KBM-7 (cell line): ENCODE measurements around the gene UROC1.

ENCODE experiments used
- DNase-seq: peaks from one replicate; pipeline ENCODE4 v3.0.0-alpha.2; 2015
- in situ Hi-C: fragments of 300-500 bp; cut with MboI; formaldehyde crosslinking; loops from 2 replicates; pipeline ENCODE4 v1.14.3; 2020; ENCODE audit warnings: low sequenced_read_pairs, low pct_unique_long_range_greater_than_20kb, mixed read lengths

Gene UROC1

DNA sequence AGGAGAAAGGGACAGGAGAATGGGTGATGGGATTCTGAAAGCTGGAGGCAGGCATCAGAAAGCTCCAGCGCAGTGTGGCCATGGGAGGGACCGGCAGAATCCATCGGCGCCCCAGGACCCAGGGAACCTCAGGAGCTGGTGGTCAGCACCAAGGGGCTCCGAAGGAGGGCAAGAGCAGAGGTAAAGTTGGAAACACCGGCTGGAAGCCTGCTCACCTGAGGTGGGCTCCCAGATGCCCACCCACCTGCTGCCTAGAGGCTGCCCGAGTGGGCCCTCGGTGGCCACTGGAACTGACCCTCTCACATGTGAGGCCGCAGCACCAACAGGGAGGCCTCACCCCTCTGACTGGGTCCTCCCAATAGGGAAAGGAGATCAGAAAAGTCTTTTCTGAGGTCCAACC, 31.6 kb downstream of the UROC1 start:
- no peak for DNase-seq
- in situ Hi-C loops: no loop called here

DNA sequence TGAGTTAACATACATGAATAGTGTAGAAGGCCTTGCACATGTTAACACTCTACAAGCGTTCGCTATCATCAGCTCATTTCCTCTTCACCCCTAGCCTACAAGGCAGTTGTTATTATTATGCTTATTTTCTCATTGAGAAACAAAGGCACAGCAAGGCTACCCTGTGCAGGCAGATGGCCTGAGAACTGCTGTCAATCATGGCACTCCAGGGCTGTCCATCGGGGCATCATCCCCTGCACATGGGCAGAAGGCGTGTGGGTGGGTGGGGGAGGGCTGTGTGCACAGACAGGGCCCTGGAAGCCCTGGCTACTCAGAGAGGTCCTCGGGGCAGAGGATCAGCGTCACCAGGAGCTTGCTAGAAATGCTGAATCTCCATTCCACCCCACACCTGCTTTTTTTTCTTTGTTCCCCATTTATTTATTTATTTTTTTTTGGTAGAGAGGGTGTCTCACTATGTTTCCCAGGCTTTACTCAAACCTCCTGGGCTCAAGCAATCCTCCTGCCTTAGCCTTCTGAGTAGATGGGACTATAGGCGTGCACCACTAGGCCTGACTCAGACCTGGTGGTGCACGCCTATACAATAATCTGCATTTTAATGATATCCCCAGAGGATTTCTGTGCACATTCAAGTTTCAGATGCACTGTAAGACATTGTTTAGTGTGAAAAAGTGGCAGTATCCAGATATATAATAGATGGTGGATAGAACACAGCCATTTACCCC, 32.2 kb downstream of the UROC1 start:
- no peak for DNase-seq
- in situ Hi-C loops: no loop called here

DNA sequence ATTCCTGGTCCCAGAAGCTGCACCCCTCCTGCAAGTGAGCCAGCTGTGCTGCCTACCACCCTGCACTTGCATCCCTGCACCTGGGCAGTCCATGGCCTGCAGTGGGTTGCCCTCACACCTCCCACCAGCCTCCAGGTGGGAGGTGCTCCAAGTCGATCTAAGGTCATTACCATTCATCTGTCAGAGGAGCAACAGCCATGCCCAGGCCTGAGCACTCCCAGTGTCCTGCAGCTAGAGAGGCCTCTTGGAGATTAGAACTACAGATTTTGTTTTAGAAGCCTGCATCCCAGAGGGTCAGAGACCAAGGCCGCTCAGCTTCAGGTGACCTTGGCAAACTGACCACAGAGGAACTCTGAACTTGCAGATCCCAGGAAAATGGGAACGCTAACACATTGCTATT, 32.9 kb downstream of the UROC1 start:
- in situ Hi-C loops: no loop called here
- DNase-seq: no peak

- DNase-seq: no peak
- in situ Hi-C loops: no loop called here
These were observed 33.4 kb downstream of the UROC1 start for GRCh38 chr3:126484148-126484547.

GRCh38 chr3:126483321-126483761, 34.2 kb downstream of the UROC1 start:
- DNase-seq: no peak
- in situ Hi-C loops: no loop called here

GRCh38 chr3:126482503-126483255, 34.9 kb downstream of the UROC1 start:
- in situ Hi-C loops: no loop called here
- DNase-seq: no peak

DNA sequence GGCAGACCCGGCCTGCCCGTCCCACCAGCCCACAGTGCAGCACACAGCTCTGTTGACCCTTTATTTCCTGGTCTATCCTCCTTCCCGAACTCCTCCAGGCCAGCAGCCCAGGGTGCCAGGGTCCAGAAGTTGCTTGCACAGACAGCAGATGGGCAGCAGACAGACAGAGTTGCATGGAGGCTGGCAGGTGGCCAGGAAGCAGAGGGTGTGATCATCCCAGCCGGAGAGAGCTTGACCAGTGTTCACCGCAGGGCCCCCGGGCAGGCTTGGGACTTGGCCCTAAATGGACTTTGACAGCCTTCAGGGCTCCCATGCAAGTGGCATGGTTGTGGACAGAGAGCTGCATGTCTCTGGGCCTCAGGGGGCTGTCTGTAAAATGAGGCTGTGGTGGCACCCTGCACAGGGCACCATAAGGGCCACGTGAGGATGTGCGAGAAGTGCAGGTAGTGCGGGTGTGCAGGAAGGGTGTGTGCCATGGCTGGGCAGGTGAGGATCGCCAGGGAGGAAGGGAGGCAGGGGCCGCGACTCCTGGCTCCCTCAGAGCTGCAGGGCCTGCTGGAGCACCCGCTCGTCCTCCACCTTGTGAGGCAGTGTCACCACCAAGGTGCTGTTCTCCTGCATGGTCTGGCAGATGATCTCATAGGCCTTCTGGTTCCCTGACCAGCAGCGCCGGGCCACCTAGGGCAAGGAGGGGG, 35.6 kb downstream of the UROC1 start:
- DNase-seq: no peak

GRCh38 chr3:126480861-126481260, 36.7 kb downstream of the UROC1 start:
- in situ Hi-C loops: no loop called here
- DNase-seq: no peak

More for the DNA sequence above, 35.6 kb downstream of the UROC1 start:
- in situ Hi-C loops: no loop called here

DNA sequence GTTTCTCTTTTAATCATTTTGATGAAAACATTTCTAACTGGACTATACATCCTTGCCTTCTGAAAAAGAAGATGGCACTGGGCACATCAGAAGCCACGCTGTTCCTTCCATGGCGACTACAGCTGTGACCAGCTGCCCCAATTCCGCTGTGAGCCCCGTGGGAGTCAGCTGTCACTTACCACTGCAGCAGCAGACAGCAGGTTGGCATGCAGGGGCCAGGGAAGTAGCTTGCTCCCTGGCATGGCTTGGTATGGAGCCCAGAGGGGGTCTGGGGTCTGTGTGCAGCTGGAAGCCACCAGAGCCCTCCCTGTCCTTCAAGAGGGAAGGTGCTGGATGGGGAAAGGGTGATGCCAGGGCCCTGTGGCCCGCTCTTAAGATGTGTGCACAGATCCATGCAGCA, 37.4 kb downstream of the UROC1 start:
- in situ Hi-C loops: no loop called here
- no peak for DNase-seq

GRCh38 chr3:126479642-126480041, 37.9 kb downstream of the UROC1 start:
- DNase-seq: no peak
- in situ Hi-C loops: no loop called here

- in situ Hi-C loops: no loop called here
- DNase-seq: no peak
These were observed 38.8 kb downstream of the UROC1 start for GRCh38 chr3:126478581-126479310.

GRCh38 chr3:126477061-126477380, 40.6 kb downstream of the UROC1 start:
- in situ Hi-C loops: no loop called here
- DNase-seq: no peak

- in situ Hi-C loops: no loop called here
- DNase-seq: peak; percentile 68
These were observed 41.2 kb downstream of the UROC1 start for GRCh38 chr3:126476166-126477060.

DNA sequence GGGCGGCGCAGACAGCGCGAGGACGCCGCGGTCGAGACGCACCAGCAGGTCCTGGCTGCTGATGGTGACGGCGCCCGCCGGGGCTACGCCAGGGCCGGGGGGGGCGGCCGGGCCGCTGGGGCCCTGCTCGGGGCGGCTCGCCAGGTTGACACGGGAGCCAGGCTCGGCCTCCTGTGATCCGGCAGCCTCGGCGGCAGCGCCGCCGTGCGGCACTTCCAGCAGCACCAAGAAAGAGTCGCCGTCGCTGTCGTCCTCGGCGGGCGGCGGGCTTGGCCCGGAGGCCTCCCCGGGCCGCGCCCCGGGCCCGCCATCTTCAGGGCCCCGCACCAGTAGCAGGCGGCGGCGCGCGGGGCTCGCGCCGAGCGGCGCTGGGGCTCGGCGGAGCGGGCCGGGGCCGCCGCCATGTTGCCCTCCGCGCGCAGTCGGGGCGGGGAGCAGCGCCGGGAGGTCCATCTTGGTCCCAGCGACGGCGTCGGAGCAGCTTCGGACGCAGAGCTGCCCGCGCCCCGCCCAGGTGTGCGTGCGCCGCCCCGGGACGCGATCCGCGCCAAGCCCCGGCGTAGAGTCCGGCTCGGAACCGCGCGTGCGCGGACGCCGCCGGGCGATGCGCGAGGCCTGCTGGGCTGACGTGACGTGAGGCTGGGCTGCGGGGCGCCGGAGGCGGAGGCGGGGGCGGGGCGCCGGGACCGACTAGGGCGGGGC, 42.0 kb downstream of the UROC1 start, which contains the start of gene ZXDC:
Gene ZXDC (minus strand): TSS at position 479 of the 702 bp plus-strand sequence. CDS start 26 bp downstream, at position 453.
- peak; percentile 87 for DNase-seq
- in situ Hi-C loops: no loop called here

GRCh38 chr3:126474498-126475412, 42.8 kb downstream of the UROC1 start:
- DNase-seq: peak; percentile 51
- in situ Hi-C loops: no loop called here

DNA sequence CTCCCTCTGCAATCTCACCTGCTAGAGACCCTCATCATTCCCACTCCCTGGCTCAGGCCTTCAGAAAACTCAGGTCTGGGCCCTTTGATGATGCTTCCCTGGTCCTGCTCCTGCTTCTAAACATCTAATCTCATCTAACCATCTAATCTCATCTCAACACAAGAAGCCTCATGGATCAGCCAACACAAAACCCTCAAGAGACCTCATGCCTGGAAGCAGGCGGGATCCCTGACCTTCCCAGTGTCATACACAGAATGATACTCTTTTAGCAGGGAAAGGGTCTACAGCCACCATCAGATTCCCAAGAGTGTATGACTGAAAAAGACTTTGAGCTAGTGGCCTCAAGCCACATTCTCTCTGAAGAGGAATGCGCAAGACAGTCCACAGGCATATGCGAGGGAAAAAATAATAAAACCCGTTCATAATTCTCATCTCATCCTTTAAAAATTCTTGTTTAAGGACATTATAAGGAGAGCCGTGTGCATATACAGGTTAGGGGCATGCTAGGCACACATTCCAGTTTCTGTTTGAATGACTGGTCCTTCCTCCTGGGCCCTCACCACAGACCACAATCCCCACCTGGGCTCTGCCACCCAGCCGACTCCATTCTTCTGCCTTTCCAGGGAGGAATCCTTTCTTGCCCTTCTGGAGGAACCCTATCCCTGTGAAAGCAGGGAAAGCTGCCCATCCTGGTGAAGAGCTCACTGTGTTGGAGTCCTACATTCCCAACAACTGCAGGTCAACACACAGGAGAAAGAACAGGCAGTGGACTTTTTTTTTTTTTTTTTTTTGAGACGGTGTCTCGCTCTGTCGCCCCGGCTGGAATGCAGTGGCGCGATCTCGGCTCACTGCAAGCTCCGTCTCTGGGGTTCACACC, 44.0 kb downstream of the UROC1 start:
- in situ Hi-C loops: no loop called here
- peak; percentile 43 for DNase-seq
